NCI-H82 treated with DMSO at 0.1 percent for 48 hours (cell line): ENCODE data around the gene NEDD8.

Experiments used
- DNase-seq: peaks from one replicate; lab custom pipeline; 2025; ENCODE audit not compliant: unreplicated experiment; lab: John Stamatoyannopoulos, UW

NEDD8 gene

GRCh38 chr14:24198814-24199524 lies 33.2 kb downstream of the NEDD8 start:
- DNase-seq: no peak

DNA sequence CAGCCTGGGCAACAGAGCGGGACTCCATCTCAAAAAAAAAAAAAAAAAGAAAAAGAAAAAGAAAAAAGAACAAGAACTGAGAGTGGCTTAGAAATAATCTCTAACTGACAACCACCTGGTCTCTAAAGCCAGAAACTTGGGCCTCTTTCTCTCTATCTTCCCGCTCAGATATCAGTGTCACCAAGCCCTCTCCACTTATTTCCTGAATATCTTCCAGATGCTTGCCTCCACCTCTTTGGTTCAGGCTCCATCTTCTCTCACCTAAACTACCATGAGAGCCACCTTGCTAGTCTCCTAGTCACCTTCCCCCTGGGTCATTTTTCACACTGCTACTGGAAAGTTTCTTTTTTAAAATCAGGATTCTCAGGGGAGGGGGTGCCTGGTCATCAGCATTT lies 35.1 kb downstream of the NEDD8 start:
- no peak for DNase-seq

- no peak for DNase-seq
Measured at GRCh38 chr14:24196071-24197055, 35.8 kb downstream of the NEDD8 start.

DNA sequence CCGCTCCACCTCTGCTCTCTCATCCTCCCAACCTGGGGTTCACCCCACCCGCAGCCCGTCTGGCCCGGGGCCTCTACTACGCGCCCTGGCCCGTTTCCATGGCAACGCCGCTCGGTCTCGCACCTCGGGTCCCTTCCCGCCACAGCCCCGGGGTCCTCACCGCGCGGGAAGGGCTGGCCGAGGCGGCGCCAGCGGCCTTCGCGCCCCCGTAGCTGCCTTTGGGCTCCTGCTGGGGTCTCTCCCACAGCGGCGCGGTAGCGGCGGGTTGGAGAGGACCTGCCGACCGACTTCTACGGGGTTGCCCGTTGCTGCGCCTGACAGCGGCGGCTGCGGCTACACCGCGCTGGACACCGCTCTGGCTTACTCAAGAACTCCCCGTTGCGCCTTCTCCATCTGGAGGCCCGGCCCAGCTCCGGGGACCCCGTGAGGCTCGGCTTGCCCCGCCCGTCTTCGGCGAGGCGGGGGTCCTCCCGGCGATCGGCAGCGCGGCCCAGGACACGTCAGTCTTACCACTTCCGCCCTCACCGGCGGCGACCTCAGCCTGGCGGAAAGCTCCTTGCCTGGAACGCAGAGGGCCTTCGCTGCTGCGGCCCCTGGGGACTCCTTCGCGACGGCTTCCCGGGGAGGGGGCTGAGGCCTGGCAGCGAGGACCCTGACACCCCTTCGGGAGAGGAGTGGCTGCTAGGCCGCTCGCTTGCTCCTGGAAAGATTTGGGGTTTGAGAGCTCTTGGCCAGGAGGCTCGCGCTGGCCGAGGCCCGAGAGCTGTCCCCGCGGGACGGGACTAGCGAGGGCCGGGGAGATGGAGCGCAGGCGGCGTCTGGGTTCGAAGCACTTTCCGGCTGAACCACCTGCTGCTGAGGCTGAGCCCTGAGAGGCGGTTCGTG lies 36.7 kb downstream of the NEDD8 start, which contains the start of gene TM9SF1:
Gene TM9SF1 (minus strand): TSS at position 256 of the 885 bp plus-strand sequence. CDS start 422 bp downstream, outside the sequence.
- peak; percentile 39 for DNase-seq

DNA sequence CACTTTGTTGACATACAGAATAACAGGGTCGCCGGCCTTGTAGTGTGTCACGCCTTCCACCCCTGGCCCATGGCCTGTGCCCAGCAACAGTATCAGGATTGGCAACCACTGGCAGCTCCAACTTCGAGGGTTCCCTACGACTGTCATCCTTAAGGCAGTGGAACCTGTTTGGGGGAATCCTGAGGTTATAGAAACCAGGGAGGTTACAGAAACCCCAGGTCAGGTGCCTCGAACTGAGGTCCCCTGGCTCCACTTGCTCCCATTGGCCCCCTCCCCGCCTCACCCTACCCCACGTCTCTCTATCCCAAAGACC lies 37.3 kb downstream of the NEDD8 start:
- no peak for DNase-seq

- DNase-seq: no peak
Measured at GRCh38 chr14:24194186-24194872, 37.8 kb downstream of the NEDD8 start.

GRCh38 chr14:24192933-24193332 lies 39.2 kb downstream of the NEDD8 start:
- DNase-seq: no peak

DNA sequence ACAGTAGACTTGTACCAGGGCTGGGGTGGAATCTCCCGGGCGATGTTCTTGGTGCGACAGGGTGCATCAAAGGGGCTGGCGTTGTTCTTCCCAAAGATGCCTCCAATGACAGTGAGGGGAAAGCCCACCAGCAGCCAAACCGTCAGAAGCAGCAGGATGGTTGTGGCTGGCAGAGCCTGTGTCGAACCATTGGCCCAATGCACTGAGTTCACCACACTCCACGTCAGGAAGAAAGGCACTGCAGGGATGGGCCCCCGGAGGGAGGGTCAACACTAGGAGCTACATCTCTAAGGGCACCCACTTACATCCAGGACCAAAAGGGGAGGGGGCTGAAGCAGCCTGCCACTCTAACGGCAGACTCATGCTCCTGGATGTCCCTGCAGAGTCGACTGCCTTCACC lies 41.8 kb downstream of the NEDD8 start:
- DNase-seq: no peak

DNA sequence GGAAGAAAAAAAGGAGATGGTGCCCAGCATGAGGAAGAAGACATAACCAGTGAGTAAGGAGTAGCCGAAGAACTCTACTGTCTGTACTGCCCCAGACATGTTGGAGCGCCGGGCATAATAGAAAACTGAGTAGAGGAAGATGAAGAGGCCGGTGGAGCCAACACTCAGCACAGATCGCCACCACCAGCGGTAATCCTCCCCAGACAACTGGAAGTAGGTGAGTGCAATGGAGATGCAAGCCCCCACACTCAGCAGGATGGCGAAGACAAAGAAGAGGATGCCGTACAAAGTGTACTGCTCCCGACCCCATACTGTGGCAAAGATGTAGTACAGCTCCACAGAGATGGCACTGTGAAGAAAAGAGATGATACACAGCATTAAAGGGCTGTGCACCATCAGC lies 42.7 kb downstream of the NEDD8 start:
- DNase-seq: no peak

DNA sequence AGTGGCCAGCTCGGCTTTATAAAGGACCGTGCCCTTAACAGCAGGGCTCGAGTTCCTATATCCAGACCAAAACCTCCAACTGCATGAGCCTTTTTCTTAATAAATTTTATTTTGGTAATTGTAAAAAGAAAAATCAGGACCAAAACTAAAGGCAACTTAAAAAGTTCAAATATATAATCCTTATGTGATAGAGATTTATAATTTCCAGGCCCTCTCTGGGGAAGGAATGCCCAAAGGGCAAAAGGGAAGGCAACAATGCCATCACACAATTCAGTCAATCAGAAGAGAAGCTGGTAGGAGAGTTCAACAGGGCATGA lies 43.1 kb downstream of the NEDD8 start:
- no peak for DNase-seq

DNA sequence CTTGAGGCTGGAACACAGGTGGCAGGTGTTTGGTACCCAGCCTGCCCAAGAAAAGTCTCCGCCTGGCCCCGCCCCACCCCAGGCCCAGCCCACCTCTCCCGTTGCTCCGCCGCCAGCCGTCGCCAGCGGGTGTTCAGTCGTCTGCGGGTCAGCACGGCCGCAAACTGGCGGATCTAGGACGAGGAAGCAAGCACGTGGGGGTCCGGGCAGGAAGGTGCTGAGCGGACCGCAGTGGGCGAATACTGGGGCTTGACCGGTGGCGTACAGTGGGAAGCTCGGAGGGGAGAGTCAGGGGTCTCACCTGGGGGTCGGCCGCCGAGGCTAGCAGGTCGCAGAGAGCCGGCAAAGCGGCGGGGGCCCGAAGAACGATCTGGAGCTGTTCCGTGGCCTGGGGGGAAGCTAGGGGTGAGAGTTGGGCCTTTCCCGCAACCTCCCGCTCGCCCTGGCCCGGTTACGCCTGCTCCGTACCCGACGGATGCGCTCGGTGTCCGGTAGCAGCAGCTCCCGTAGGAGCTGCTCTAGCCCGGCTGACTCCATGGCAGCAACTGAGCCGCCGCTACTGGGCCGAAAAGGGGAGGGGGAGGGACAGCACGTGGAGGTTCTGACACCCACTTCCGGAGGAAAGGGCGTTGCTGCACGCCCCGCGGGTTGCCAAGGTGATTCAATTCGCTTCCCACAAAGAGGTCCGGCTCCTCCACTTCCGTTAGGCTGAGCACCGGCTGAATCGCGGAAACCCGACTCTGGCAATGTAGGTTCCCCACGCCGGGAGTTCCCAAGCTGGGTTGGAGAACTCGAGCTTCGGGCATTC lies 43.7 kb downstream of the NEDD8 start, which contains the start of gene IPO4:
Gene IPO4 (minus strand): TSS at position 566 of the 808 bp plus-strand sequence. CDS start 29 bp downstream, at position 537.
- peak; percentile 84 for DNase-seq

DNA sequence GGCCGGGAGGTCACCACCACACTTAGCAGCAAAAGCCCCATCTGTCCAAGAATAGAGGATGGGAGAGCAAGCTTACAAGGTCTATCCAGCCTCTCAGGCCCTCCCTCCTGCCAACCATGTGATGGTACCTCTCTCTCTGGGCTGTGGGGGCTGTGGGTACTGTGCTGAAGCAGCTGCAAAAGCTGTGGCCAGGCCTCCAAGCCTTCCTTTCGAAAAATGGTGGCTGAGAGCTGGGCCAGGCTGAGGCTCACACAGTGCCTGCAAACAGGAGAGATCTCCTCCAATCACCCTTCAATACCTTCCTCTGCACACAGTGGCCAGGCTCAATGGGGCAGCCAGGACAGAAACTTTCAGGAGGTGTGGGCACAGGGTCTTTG lies 44.6 kb downstream of the NEDD8 start:
- DNase-seq: no peak

GRCh38 chr14:24186831-24187538 lies 45.2 kb downstream of the NEDD8 start:
- DNase-seq: no peak

DNA sequence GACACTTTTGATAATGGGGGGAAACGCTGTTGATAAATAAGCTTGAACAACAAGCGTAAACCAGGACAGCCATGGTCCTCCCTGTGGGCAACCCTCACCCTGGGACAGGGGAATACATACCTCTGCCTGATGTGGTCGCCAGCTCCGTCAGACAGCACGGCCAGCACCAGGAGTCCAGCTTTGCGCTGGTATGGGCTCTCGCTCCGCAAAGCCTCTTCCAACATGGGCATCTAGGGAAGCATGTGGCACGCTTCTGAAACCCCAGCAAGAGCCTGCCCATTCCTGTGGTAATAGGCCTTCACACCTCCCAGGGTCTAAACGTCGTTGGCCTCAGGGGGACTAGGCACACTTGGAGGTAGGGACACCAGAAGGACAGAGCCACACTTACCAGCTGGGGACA lies 46.4 kb downstream of the NEDD8 start:
- no peak for DNase-seq

DNA sequence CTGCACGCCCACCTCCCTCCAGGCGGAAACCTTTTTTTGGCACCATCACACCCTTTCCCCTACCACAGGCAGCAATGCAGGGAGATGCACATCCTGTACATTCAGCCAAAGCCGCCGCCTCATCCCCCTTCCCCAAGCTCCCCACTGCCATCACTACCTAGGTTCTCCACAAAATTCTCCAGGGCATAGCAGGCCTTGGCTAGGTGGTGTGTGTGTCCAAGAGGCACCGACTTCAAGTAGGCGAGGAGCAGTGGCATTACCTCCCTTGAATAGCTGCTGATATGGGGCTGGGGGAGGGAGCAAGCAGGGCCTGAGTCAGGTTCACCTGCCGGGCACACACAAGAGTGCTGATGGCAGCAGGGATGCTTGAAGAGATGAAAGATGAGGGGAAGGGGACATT lies 47.1 kb downstream of the NEDD8 start:
- no peak for DNase-seq

- no peak for DNase-seq
Measured at GRCh38 chr14:24184104-24184970, 47.8 kb downstream of the NEDD8 start.

DNA sequence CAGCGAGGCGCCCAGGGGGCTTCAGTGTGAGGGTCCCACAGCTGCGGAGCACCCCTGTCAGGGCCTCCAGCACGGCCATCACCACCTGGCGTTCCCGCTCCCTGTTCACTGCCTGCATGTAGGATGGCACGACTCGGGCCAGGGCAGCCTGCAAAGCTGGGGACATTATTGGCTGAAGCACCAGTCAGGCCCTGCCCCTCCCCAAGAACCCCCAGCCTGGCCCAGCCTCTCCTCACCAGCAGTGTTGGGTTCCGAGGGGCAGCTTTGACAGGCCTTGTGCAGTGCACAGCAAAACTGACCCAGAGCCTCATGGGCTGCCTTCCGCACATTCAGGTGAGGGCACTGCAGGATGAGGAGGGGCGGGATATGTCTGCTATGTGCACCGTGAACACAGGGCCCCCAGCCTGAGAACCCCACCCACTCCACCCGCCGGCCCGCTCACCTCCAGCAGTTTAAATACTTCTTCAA lies 49.1 kb downstream of the NEDD8 start:
- no peak for DNase-seq
